ENCODE data around the gene ATP2C1.

- TF ChIP-seq RFX5 (IDR thresholded peaks at IDR 0.05; ENCODE audit: low read depth, low read length) (no peak), CTCF (conservative IDR thresholded peaks at IDR 0.05; ENCODE audit: low read depth, low read length) (no peak), RAD21 (IDR thresholded peaks at IDR 0.05; ENCODE audit: low read length) (no peak), FOS (IDR thresholded peaks at IDR 0.05; ENCODE audit: low read depth, low read length) (no peak), MXI1 (IDR thresholded peaks at IDR 0.05; ENCODE audit: borderline replicate concordance, low read depth, low read length) (no peak), MAFK (IDR thresholded peaks at IDR 0.05; ENCODE audit: low read depth, low read length) (no peak), CEBPB (IDR thresholded peaks at IDR 0.05; ENCODE audit: low read depth, low read length) (no peak), POLR2A (IDR thresholded peaks at IDR 0.05; ENCODE audit: low read depth, low read length) (no peak), SMC3 (IDR thresholded peaks at IDR 0.05; ENCODE audit: low read depth, low read length) (no peak), RCOR1 (IDR thresholded peaks at IDR 0.05; ENCODE audit: insufficient replicate concordance, low read length) (no peak), MAZ (IDR thresholded peaks at IDR 0.05; ENCODE audit: borderline replicate concordance, low read depth, low read length) (no peak), USF2 (IDR thresholded peaks at IDR 0.05; ENCODE audit: low read depth, low read length) (no peak)
These were observed 66.4 kb downstream of the ATP2C1 start for GRCh38 chr3:130960139-130960795.

Measured in IMR-90 (cell line).